ENCODE data around the gene NR2F1-AS1. TPM values are rescaled to one million over a fixed set of nuclear protein-coding genes. Genes with fewer than 3 reads are reported as not detected.

Gene NR2F1-AS1
- total RNA-seq, 1 experiment from 2014 or later: 1.7 TPM

DNA sequence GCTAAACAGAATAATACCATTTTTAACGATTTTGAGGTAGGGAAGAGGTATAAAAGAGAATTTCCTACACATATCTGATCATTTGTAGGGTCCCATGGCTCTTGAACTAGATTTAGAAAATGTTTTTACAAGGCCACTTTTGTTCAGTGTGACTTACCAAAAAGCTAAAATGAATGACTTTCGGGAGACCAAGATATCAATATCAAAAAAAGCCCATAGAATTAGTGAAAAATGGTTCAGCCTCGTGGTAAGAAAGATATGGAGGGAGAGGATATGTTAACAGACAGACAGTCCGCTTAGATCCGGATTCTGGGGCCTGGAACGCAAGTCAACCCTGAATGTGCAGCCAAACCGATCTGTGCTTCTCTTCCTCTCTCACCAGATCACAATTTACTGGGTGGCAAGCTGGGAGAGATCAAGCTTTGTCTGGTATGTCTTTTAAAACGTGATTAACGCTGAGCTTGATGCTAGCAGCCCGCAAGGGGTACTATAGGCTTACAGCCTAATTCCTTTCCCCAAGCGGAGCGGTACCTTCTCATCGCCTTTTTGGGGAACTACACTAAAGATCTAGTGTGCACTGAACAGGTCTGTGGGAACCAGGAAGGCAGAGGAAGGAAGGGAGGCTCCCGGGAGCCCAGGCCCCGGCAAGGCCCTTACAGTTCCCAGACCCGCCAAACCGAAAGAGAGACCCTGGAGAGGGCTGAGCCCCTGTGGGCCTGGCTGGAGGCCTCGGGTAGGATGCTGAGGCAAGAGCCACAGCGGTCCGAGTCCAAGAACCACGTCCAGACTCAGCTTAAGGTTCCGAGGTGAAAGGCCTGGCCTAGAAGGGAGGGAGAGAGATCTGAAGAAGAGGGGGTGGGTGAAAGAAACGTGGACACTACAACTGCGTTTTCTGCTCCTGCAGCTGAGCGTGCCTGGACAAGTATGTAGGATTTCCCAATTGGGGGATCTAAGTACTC lies 2.9 kb downstream of the NR2F1-AS1 start:
- H4K20me1 ChIP-seq (ENCODE audit: insufficient read depth, low read depth, low read length): no peaks in the 10 kb centered on the region
- H3K27ac ChIP-seq (ENCODE audit: low read length): no peak overlapping the region
- no peaks in the 10 kb centered on the region for H3K79me2 ChIP-seq (ENCODE audit: low read length)
- H3K9me3 ChIP-seq (ENCODE audit: low read length): no peaks in the 10 kb centered on the region
- no peak overlapping the region for H3K4me2 ChIP-seq (ENCODE audit: low read depth, low read length, poor library complexity, severe bottlenecking)
- no peak overlapping the region for H2AFZ ChIP-seq (ENCODE audit: low read length)
- no peaks in the 10 kb centered on the region for H3K36me3 ChIP-seq (ENCODE audit: insufficient read depth, low read length)
- no peaks in the 10 kb centered on the region for H3K27me3 ChIP-seq (ENCODE audit: low read length)
- no peak overlapping the region for H3K4me3 ChIP-seq (ENCODE audit: low read length)
- H3K9me2 ChIP-seq (replicated peaks; ENCODE audit: insufficient read depth, low read length): no peaks in the 10 kb centered on the region
- no peak for DNase-seq
- H3K4me1 ChIP-seq (ENCODE audit: low read length): peaks cover 16% of the 10 kb centered on the region
- H3K9ac ChIP-seq (ENCODE audit: low read length): no peak overlapping the region

DNA sequence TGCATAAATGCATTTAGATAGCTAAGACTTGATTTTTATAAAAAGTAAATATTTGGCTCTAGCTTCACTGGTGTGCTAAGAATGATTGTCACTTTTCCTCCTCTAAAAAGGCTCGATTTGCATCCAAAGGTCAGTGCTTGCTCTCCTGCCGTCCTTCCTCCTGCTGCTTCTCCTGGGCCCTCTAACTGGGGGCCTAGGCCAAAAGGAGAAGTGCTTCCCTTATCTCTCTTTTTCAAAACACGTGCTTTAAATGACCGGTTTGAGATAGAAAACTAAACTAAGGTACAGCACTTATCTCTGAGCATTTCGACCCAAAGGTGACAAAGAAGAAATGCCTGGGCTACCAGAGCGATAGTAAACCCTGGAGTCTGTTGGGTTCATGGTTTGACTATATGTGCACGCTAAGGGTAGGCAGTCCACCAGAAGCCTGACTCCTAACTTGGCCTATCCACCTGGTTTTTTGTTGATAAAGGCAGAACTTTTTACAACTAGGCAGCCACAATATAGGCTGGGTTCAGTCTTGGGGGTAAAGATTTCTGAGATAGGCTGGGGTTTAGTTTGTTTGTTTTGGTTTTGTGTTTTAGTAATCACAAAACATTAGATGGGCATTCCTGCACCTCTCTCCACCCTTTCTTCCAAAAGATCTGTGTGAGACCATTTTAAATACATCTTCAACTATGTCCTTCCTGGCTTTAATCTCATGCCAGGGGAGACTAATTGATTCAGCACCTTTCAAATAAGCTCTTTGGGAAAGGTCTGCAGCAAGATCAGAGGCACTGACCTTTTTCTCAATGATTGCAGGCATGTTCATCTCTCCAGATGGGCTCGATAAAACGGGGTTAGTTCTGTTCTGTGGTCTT lies 3.8 kb downstream of the NR2F1-AS1 start:
- no peak overlapping the region for H2AFZ ChIP-seq (ENCODE audit: low read length)
- H3K4me2 ChIP-seq (ENCODE audit: low read depth, low read length, poor library complexity, severe bottlenecking): no peak overlapping the region
- H3K27me3 ChIP-seq (ENCODE audit: low read length): no peaks in the 10 kb centered on the region
- no peak overlapping the region for H3K4me3 ChIP-seq (ENCODE audit: low read length)
- no peaks in the 10 kb centered on the region for H3K79me2 ChIP-seq (ENCODE audit: low read length)
- H3K4me1 ChIP-seq (ENCODE audit: low read length): peaks cover 7% of the 10 kb centered on the region
- no peak overlapping the region for H3K27ac ChIP-seq (ENCODE audit: low read length)
- H3K9ac ChIP-seq (ENCODE audit: low read length): no peak overlapping the region
- no peaks in the 10 kb centered on the region for H3K9me3 ChIP-seq (ENCODE audit: low read length)
- H3K9me2 ChIP-seq (replicated peaks; ENCODE audit: insufficient read depth, low read length): no peaks in the 10 kb centered on the region
- no peaks in the 10 kb centered on the region for H4K20me1 ChIP-seq (ENCODE audit: insufficient read depth, low read depth, low read length)
- H3K36me3 ChIP-seq (ENCODE audit: insufficient read depth, low read length): no peaks in the 10 kb centered on the region
- DNase-seq: no peak

DNA sequence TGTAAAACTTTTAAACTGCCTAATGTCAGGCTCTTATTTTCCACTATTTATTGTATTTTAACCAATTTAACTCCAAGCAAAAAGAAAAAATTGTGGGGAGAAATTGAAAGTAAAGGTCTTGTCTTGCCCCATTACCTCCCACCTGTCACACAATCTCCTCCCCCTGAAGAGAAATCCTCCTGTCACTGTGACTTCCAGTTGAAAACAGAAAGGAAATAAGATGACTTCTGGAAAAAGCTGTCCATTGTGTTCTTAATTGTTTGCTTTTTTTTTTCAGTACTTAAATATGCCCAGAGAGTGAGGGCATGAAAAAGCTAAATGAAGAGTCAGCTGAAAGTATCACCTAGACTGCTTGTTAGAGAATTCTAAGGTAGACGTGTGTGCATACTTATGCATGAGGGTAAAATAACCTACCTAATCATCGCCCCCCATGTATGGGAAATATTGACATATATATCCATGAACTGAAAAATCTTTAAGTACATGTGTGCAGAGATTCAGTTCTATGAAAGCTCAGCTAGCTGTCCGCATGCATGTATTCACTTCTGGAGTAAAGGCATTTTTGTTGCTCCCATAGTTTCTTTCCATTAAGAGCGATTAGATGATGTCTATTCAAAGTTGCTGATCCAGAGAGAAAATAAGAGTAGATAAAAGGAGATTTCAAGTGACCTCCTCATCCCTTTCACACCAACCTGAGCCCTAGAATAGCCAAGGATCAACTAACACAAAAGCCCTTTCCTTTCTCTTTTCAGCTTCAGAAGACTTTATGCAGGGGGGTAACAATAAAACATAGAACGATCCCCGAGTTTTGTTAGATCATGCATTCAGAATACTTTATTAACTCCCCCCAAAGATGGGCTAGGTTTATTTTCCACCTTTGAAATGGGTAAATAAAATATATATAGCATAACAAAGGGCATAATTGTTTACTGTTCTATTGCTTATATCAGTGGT lies 5.3 kb downstream of the NR2F1-AS1 start:
- H3K4me1 ChIP-seq (ENCODE audit: low read length): no peaks in the 10 kb centered on the region
- H4K20me1 ChIP-seq (ENCODE audit: insufficient read depth, low read depth, low read length): no peaks in the 10 kb centered on the region

DNA sequence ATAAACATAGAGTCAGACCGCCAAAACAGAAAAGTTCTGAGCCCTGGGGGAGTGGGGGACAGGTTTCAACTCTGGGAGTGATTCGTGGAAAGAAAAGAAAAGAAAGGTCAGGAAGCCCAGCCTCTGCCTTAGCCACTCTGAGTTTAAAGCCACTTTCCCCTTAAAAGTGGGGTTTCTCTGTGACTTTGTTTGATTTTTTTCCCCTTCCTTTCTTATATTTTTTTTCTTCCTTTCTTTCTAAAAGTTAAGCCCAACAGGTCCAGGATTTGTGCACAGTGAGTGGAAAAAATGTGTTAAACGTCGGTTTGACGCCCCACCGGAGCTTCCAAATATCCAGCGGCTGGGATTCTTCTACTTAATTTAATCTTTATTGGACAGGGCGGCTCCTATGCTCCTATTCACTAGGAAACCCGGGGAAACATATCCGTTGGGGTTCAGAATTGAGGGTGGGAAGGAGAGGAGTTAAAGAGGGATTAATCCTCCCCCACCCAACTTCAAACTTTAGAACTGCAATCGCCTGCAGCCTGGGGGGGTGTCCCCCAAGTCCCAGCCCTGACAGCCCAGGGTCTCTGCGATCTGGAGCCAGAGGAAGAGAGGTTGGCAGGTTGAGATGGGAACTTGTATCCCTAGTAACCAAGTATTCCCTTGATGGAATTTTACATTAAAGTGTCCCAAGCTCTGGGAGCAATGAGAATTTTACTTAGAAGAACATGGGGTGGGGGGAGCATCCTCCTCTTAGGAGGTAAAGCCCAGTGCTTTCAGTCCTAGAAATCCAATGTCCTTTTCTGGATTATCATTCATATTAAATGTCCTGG lies 6.3 kb downstream of the NR2F1-AS1 start:
- H3K27ac ChIP-seq (ENCODE audit: low read length): no peak overlapping the region
- H3K9me3 ChIP-seq (ENCODE audit: low read length): no peaks in the 10 kb centered on the region
- no peak for DNase-seq
- H3K4me3 ChIP-seq (ENCODE audit: low read length): no peak overlapping the region
- H4K20me1 ChIP-seq (ENCODE audit: insufficient read depth, low read depth, low read length): no peaks in the 10 kb centered on the region
- H3K4me1 ChIP-seq (ENCODE audit: low read length): no peaks in the 10 kb centered on the region
- H3K9me2 ChIP-seq (replicated peaks; ENCODE audit: insufficient read depth, low read length): no peaks in the 10 kb centered on the region
- H3K79me2 ChIP-seq (ENCODE audit: low read length): no peaks in the 10 kb centered on the region
- H3K4me2 ChIP-seq (ENCODE audit: low read depth, low read length, poor library complexity, severe bottlenecking): no peak overlapping the region
- no peaks in the 10 kb centered on the region for H3K27me3 ChIP-seq (ENCODE audit: low read length)
- no peaks in the 10 kb centered on the region for H3K36me3 ChIP-seq (ENCODE audit: insufficient read depth, low read length)
- no peak overlapping the region for H3K9ac ChIP-seq (ENCODE audit: low read length)
- no peak overlapping the region for H2AFZ ChIP-seq (ENCODE audit: low read length)

More for the DNA sequence above, 5.3 kb downstream of the NR2F1-AS1 start:
- Histone ChIP-seq H3K9ac (ENCODE audit: low read length) (no peak overlapping the region), H3K4me3 (ENCODE audit: low read length) (no peak overlapping the region), H3K27ac (ENCODE audit: low read length) (no peak overlapping the region), H2AFZ (ENCODE audit: low read length) (no peak overlapping the region), H3K79me2 (ENCODE audit: low read length) (no peaks in the 10 kb centered on the region), H3K4me2 (ENCODE audit: low read depth, low read length, poor library complexity, severe bottlenecking) (no peak overlapping the region), H3K9me2 (replicated peaks; ENCODE audit: insufficient read depth, low read length) (no peaks in the 10 kb centered on the region), H3K9me3 (ENCODE audit: low read length) (no peaks in the 10 kb centered on the region), H3K36me3 (ENCODE audit: insufficient read depth, low read length) (no peaks in the 10 kb centered on the region), H3K27me3 (ENCODE audit: low read length) (no peaks in the 10 kb centered on the region)
- DNase-seq: no peak

DNA sequence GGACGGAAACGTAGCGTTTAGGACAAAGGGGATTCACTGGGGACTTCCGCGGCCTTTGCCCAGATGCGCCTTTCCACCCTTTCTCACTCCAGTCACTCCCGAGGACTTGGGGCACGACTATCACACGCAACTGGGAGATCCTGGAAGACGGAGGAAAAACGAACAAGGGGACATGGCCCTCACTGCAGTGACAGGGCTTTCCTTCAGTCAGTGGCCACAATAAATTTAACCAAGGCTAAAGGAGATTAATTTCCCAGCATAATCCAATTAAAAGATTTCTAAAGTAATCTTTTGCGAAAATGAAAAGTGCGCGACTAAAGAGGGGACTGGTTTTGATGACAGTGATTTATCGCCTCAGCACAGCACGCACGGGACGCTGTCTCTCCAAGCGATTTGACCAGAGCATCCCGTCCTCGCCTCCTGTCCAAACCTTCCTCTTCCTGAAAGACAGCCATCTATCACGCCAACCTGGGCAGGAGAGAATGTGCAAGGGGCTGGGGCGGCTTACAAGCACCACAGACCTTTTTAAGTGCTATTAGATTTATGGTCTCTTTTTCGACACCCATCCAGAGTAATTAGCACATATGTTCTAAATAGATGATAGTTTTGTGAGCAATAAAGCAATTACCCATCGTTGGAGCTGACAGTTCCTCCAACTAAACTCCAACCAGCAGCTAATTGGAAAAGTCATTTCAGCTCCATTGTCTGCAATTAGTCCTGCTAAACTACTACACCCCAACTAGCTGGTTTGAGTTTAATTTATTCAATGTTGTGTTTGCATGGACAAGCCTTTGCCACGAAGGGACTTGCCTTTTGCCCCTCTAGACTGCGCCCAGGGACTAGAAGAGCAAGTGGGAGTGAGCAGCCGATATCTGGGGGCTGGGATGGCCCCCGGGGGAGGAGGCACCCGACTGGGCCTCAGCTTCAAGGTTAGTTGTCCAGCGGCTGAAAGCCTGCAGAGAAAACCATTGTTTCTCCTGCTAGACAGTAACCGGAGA lies 7.4 kb downstream of the NR2F1-AS1 start:
- no peaks in the 10 kb centered on the region for H3K9me3 ChIP-seq (ENCODE audit: low read length)
- H3K27ac ChIP-seq (ENCODE audit: low read length): no peak overlapping the region
- H3K9ac ChIP-seq (ENCODE audit: low read length): no peak overlapping the region
- H3K9me2 ChIP-seq (replicated peaks; ENCODE audit: insufficient read depth, low read length): no peaks in the 10 kb centered on the region
- H2AFZ ChIP-seq (ENCODE audit: low read length): no peak overlapping the region
- H3K4me2 ChIP-seq (ENCODE audit: low read depth, low read length, poor library complexity, severe bottlenecking): no peak overlapping the region
- no peaks in the 10 kb centered on the region for H3K27me3 ChIP-seq (ENCODE audit: low read length)
- no peaks in the 10 kb centered on the region for H3K36me3 ChIP-seq (ENCODE audit: insufficient read depth, low read length)
- H4K20me1 ChIP-seq (ENCODE audit: insufficient read depth, low read depth, low read length): no peaks in the 10 kb centered on the region
- no peaks in the 10 kb centered on the region for H3K4me1 ChIP-seq (ENCODE audit: low read length)
- no peaks in the 10 kb centered on the region for H3K79me2 ChIP-seq (ENCODE audit: low read length)
- H3K4me3 ChIP-seq (ENCODE audit: low read length): no peak overlapping the region
- no peak for DNase-seq

DNA sequence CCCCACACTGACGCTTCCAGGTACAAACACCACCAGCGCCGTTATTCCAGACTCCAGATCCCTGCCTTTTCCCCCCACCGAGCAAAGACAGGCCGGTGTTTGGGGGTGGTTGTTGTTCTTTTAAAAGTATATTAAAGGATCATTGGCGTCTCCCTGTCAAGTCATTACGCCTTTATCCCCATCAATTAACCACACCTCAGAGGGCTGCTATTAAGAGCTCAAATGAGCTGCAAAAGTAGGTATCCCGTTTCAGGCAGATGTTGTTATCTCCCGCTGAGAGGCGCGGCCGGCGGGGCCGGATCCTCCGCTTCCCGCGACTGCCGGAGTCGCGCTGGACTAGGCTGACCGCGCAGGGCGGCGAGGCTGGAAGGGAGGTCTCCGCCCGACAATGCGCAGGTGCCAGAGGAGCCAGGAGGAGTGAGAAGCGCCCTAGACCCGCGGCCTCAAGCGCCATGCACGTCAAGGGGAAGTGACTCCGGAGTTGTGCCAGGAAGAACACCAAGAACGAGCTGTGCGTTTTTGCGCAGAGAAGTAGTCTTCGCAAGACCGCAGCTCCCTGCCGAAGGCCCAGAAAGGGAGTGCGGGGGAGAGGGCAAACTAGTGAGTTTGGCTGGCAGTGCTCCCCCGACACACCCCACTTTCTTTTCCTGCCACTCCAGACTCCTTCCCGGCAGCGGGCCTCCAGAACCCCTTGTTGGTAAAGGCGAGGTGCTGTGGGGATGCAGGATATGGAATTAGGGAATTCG lies 8.2 kb downstream of the NR2F1-AS1 start:
- no peak for DNase-seq
- Histone ChIP-seq H3K79me2 (ENCODE audit: low read length) (no peaks in the 10 kb centered on the region), H2AFZ (ENCODE audit: low read length) (no peak overlapping the region), H3K9ac (ENCODE audit: low read length) (no peak overlapping the region), H3K36me3 (ENCODE audit: insufficient read depth, low read length) (no peaks in the 10 kb centered on the region), H3K27me3 (ENCODE audit: low read length) (no peaks in the 10 kb centered on the region), H3K9me3 (ENCODE audit: low read length) (no peaks in the 10 kb centered on the region), H3K27ac (ENCODE audit: low read length) (no peak overlapping the region), H3K9me2 (replicated peaks; ENCODE audit: insufficient read depth, low read length) (no peaks in the 10 kb centered on the region), H3K4me3 (ENCODE audit: low read length) (no peak overlapping the region), H3K4me1 (ENCODE audit: low read length) (no peaks in the 10 kb centered on the region), H3K4me2 (ENCODE audit: low read depth, low read length, poor library complexity, severe bottlenecking) (no peak overlapping the region), H4K20me1 (ENCODE audit: insufficient read depth, low read depth, low read length) (no peaks in the 10 kb centered on the region)
